ENCODE data around the gene PRKAB1.

DNA sequence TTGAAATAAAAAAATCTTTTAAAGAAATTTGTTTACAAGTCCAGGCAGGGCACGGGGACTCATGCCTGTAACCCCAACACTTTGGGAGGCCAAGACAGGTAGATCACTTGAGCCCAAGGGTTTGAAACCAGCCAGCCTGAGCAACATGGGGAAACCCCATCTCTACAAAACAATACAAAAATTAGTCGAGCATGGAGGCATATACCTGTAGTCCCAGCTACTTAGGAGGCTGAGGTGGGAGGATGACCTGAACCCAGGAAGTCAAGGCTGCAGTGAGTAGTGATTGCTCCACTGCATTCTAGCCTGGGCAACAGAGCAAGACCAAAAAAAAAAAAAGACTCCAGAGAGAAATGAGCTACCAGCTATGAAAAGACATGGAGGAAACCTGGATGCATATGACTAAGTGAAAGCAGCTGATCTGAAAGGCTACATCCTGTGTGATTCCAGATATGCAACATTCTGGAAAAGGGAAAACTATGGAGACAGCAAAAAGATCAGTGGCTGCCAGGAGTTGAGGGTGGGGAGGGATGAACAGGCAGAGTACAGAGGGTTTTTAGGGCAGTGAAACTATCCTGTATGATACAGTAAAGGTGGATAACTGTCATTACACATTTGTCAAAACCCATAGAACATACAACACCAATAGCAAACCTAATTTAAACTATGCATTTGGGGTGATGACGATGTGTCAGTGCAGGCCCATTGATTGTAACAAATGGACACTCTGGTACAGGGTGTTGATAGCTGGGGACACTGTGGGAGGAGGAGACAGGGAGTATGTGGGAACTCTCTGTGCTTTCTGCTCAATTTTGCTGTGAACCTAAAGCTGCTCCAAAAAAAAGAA lies 59.9 kb downstream of the PRKAB1 start:
- TF ChIP-seq EZH2 (IDR thresholded peaks at IDR 0.05; ENCODE audit: borderline replicate concordance, low read depth, low read length) = no peak
- no peak for TF ChIP-seq ZNF41 (CRISPR knock-in tag; conservative IDR thresholded peaks at IDR 0.05)
- no peak for TF ChIP-seq GABPB1 (CRISPR knock-in tag; IDR thresholded peaks at IDR 0.05)
- TF ChIP-seq, protein P1, sequence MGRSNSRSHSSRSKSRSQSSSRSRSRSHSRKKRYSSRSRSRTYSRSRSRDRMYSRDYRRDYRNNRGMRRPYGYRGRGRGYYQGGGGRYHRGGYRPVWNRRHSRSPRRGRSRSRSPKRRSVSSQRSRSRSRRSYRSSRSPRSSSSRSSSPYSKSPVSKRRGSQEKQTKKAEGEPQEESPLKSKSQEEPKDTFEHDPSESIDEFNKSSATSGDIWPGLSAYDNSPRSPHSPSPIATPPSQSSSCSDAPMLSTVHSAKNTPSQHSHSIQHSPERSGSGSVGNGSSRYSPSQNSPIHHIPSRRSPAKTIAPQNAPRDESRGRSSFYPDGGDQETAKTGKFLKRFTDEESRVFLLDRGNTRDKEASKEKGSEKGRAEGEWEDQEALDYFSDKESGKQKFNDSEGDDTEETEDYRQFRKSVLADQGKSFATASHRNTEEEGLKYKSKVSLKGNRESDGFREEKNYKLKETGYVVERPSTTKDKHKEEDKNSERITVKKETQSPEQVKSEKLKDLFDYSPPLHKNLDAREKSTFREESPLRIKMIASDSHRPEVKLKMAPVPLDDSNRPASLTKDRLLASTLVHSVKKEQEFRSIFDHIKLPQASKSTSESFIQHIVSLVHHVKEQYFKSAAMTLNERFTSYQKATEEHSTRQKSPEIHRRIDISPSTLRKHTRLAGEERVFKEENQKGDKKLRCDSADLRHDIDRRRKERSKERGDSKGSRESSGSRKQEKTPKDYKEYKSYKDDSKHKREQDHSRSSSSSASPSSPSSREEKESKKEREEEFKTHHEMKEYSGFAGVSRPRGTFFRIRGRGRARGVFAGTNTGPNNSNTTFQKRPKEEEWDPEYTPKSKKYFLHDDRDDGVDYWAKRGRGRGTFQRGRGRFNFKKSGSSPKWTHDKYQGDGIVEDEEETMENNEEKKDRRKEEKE (IDR thresholded peaks at IDR 0.05; ENCODE audit: borderline replicate concordance in 1 of 2, control insufficient read depth in 1 of 2, low read depth in 2 of 2, low read length in 1 of 2) = no peak
- no peak for TF ChIP-seq POLR2A (conservative IDR thresholded peaks at IDR 0.05)
- TF ChIP-seq, protein P2, sequence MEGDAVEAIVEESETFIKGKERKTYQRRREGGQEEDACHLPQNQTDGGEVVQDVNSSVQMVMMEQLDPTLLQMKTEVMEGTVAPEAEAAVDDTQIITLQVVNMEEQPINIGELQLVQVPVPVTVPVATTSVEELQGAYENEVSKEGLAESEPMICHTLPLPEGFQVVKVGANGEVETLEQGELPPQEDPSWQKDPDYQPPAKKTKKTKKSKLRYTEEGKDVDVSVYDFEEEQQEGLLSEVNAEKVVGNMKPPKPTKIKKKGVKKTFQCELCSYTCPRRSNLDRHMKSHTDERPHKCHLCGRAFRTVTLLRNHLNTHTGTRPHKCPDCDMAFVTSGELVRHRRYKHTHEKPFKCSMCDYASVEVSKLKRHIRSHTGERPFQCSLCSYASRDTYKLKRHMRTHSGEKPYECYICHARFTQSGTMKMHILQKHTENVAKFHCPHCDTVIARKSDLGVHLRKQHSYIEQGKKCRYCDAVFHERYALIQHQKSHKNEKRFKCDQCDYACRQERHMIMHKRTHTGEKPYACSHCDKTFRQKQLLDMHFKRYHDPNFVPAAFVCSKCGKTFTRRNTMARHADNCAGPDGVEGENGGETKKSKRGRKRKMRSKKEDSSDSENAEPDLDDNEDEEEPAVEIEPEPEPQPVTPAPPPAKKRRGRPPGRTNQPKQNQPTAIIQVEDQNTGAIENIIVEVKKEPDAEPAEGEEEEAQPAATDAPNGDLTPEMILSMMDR (IDR thresholded peaks at IDR 0.05 in 2 of 3, conservative IDR thresholded peaks at IDR 0.05 in 1 of 3; ENCODE audit: insufficient read depth in 2 of 3, low read depth in 1 of 3, low read length in 3 of 3) = no peak
- TF ChIP-seq TBP (optimal IDR thresholded peaks at IDR 0.05; ENCODE audit: low read depth, low read length) = no peak
- no peak for TF ChIP-seq FOXK2 (conservative IDR thresholded peaks at IDR 0.05 in 1 of 2, IDR thresholded peaks at IDR 0.05 in 1 of 2; ENCODE audit: low read depth in 2 of 2)
- no peak for TF ChIP-seq JUN (IDR thresholded peaks at IDR 0.05; ENCODE audit: borderline replicate concordance, low read depth, low read length)
- TF ChIP-seq JUN (CRISPR knock-in tag; IDR thresholded peaks at IDR 0.05; ENCODE audit: borderline replicate concordance) = no peak
- no peak for TF ChIP-seq KLF1 (tag; IDR thresholded peaks at IDR 0.05)
- TF ChIP-seq RBM22 (IDR thresholded peaks at IDR 0.05; ENCODE audit: low read depth, low read length, poor library complexity, severe bottlenecking) = no peak
- TF ChIP-seq SRSF3 (IDR thresholded peaks at IDR 0.05; ENCODE audit: insufficient read depth, low read length) = no peak
- TF ChIP-seq E2F3 (CRISPR knock-in tag; IDR thresholded peaks at IDR 0.05) = no peak

Measured in K562 (cell line).